DND-41 (cell line): ENCODE data around the gene MAPK7.

Source experiments
- ATAC-seq: fragments of 200-7000 bp; cut with Tn5 transposase; 3 replicates; pipeline ENCODE4 v1.9.1; 2021; ENCODE audit warnings: low read depth; ENCODE audit not compliant: insufficient read depth
- DNase-seq: peaks from one replicate; pipeline ENCODE4 v3.0.0-alpha.2; 2020
- H2AFZ ChIP-seq: 2 replicates; pipeline ENCODE4 v1.6.0; 2012; ENCODE audit warnings: low read depth, low read length
- H3K27ac ChIP-seq: 2 replicates; pipeline ENCODE4 v1.5.1; 2012; ENCODE audit warnings: low read length, inconsistent platforms
- H3K27me3 ChIP-seq: fragments of 200-600 bp; sonication (generic); 2 replicates; pipeline ENCODE4 v1.6.0; 2012; ENCODE audit warnings: low read length, mild to moderate bottlenecking, inconsistent platforms; ENCODE audit not compliant: insufficient read depth, poor library complexity
- H3K36me3 ChIP-seq: 2 replicates; pipeline ENCODE4 v1.5.1; 2012; ENCODE audit warnings: low read length, inconsistent platforms; ENCODE audit not compliant: insufficient read depth
- H3K4me1 ChIP-seq: 2 replicates; pipeline ENCODE4 v1.5.1; 2012; ENCODE audit warnings: mild to moderate bottlenecking, low read length; ENCODE audit not compliant: insufficient read depth
- H3K4me2 ChIP-seq: 2 replicates; pipeline ENCODE4 v1.6.0; 2012; ENCODE audit warnings: mild to moderate bottlenecking, moderate library complexity, low read length, inconsistent platforms; ENCODE audit not compliant: insufficient read depth
- H3K4me3 ChIP-seq, 2 experiments: fragments of 200-600 bp in 1 of 2; shearing (Covaris generic) in 1 of 2; 2 replicates each; pipeline ENCODE4 v1.5.1; 2012 to 2016; ENCODE audit warnings: inconsistent platforms in 2 of 2, low read length in 2 of 2, mild to moderate bottlenecking in 2 of 2, low read depth in 1 of 2, moderate library complexity in 1 of 2
- H3K79me2 ChIP-seq: 2 replicates; pipeline ENCODE4 v1.6.0; 2012; ENCODE audit warnings: low read length, inconsistent platforms; ENCODE audit not compliant: insufficient read depth
- H3K9ac ChIP-seq: 2 replicates; pipeline ENCODE4 v1.6.0; 2012; ENCODE audit warnings: low read depth, mild to moderate bottlenecking, inconsistent platforms, low read length, moderate library complexity
- H3K9me3 ChIP-seq: 2 replicates; pipeline ENCODE4 v1.5.1; 2012; ENCODE audit warnings: low read length, moderate library complexity, mild to moderate bottlenecking, inconsistent platforms; ENCODE audit not compliant: insufficient read depth, severe bottlenecking
- H4K20me1 ChIP-seq: 2 replicates; pipeline ENCODE4 v1.6.0; 2012; ENCODE audit warnings: low read length; ENCODE audit not compliant: insufficient read depth
- EZH2 ChIP-seq: IDR thresholded peaks from 3 replicates; pipeline ENCODE4 v1.6.1; 2012; ENCODE audit warnings: borderline replicate concordance, low read depth, mild to moderate bottlenecking, moderate library complexity, low read length, inconsistent platforms; ENCODE audit not compliant: severe bottlenecking
- TF ChIP-seq, protein P1 (sequence below): IDR thresholded peaks from 2 replicates; pipeline ENCODE4 v1.5.1; 2012; ENCODE audit warnings: borderline replicate concordance, low read length, moderate library complexity, mild to moderate bottlenecking; ENCODE audit not compliant: poor library complexity, severe bottlenecking; ENCODE audit errors: extremely low read depth

The MAPK7 gene

GRCh38 chr17:19378416-19379360 lies at the start of gene MAPK7:
Gene MAPK7, plus strand, starts transcription at chr17:19378498. Its CDS starts 403 bp downstream, at chr17:19378901.
- Histone ChIP-seq H3K27ac (peak within 1 kb of the TSS; percentile 92), H2AFZ (peak within 1 kb of the TSS; percentile 85), H3K4me2 (peak within 1 kb of the TSS; percentile 94), H3K4me1 (peaks cover 24% of the 10 kb centered on the region), H3K36me3 (peaks cover 46% of the 10 kb centered on the region), H3K4me3 (peak within 1 kb of the TSS; percentile 35 to 78), H3K9ac (peak within 1 kb of the TSS; percentile 75), H3K79me2 (peaks cover 14% of the 10 kb centered on the region), H4K20me1 (peaks cover 15% of the 10 kb centered on the region), H3K27me3 (no peaks in the 10 kb centered on the region), H3K9me3 (no peaks in the 10 kb centered on the region)
- DNase-seq (no peak), ATAC-seq (peak; percentile 29)
- TF ChIP-seq, protein P1, sequence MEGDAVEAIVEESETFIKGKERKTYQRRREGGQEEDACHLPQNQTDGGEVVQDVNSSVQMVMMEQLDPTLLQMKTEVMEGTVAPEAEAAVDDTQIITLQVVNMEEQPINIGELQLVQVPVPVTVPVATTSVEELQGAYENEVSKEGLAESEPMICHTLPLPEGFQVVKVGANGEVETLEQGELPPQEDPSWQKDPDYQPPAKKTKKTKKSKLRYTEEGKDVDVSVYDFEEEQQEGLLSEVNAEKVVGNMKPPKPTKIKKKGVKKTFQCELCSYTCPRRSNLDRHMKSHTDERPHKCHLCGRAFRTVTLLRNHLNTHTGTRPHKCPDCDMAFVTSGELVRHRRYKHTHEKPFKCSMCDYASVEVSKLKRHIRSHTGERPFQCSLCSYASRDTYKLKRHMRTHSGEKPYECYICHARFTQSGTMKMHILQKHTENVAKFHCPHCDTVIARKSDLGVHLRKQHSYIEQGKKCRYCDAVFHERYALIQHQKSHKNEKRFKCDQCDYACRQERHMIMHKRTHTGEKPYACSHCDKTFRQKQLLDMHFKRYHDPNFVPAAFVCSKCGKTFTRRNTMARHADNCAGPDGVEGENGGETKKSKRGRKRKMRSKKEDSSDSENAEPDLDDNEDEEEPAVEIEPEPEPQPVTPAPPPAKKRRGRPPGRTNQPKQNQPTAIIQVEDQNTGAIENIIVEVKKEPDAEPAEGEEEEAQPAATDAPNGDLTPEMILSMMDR: no peak
- no peak for TF ChIP-seq EZH2

GRCh38 chr17:19329136-19329535 lies 49.2 kb upstream of the MAPK7 start:
- ATAC-seq: no peak
- peaks cover 22% of the 10 kb centered on the region for H4K20me1 ChIP-seq
- peaks cover 2% of the 10 kb centered on the region for H3K9me3 ChIP-seq
- no peaks in the 10 kb centered on the region for H3K36me3 ChIP-seq
- H3K4me2 ChIP-seq: no peak overlapping the region
- H3K9ac ChIP-seq: no peak overlapping the region
- H3K79me2 ChIP-seq: no peaks in the 10 kb centered on the region
- H3K4me3 ChIP-seq: no peak overlapping the region
- no peaks in the 10 kb centered on the region for H3K4me1 ChIP-seq
- DNase-seq: no peak
- H2AFZ ChIP-seq: no peak overlapping the region
- no peak overlapping the region for H3K27ac ChIP-seq
- no peak for TF ChIP-seq EZH2
- TF ChIP-seq, protein P1: no peak
- H3K27me3 ChIP-seq: peaks cover 27% of the 10 kb centered on the region

DNA sequence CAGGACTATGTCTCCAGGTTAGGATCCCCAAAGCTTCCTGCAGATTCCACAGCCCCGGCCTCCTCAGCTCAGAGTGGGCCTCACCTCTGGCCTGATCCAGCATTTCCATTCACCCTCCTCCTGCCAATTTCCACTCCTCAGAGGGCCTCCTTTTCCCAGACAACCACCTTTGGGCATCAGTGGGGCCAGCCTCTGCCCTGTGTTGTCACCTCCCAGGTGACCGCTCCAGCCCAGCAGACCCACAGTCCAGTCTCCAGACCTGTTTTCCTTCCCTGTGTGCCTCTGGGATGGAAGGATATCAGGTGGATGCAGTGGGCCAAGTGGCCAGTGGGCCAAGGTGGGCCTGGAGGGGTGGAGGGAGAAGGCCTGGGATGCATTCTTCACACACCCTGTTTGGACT lies 48.5 kb upstream of the MAPK7 start:
- H4K20me1 ChIP-seq: peaks cover 24% of the 10 kb centered on the region
- peaks cover 2% of the 10 kb centered on the region for H3K9me3 ChIP-seq
- DNase-seq (no peak), ATAC-seq (no peak)
- peaks cover 31% of the 10 kb centered on the region for H3K27me3 ChIP-seq
- no peak overlapping the region for H3K4me3 ChIP-seq
- H3K36me3 ChIP-seq: no peaks in the 10 kb centered on the region
- H3K79me2 ChIP-seq: no peaks in the 10 kb centered on the region
- H3K9ac ChIP-seq: no peak overlapping the region
- no peak overlapping the region for H2AFZ ChIP-seq
- no peak overlapping the region for H3K4me2 ChIP-seq
- H3K4me1 ChIP-seq: no peaks in the 10 kb centered on the region
- TF ChIP-seq, protein P1: no peak
- no peak for TF ChIP-seq EZH2
- H3K27ac ChIP-seq: no peak overlapping the region
